ENCODE data around the gene SKIL.

- TF ChIP-seq CTCF (IDR thresholded peaks at IDR 0.05) (no peak), EZH2 (IDR thresholded peaks at IDR 0.05; ENCODE audit: borderline replicate concordance, insufficient read depth, low read depth, low read length, poor library complexity, severe bottlenecking) (no peak)
These were observed 18.7 kb upstream of the SKIL start for GRCh38 chr3:170338690-170339340.
